IMR-90 (cell line): Measurements from ENCODE around the gene TRAIP. TPM values are rescaled to one million over a fixed set of nuclear protein-coding genes. Genes with fewer than 3 reads are reported as not detected.

Experiments used
- ATAC-seq: fragments of 200-7000 bp; cut with Tn5 transposase; 2 replicates; pipeline ENCODE4 v1.9.1; 2020; ENCODE audit warnings: low read depth, mild to moderate bottlenecking, moderate library complexity
- BruUV-seq: library from RNA; stranded (reverse); fragments of 400-500 nt; replicated peaks from 2 replicates; lab custom pipeline; 2021; lab: Mats Ljungman, UMichigan
- CTCF ChIA-PET: fragments of 300-600 bp; formaldehyde crosslinking; extraction: SDS; loops from one replicate; lab custom pipeline; 2021; ENCODE audit warnings: antibody characterized with exemption; lab: Yijun Ruan, JAX
- POLR2A ChIA-PET: fragments of 300-600 bp; sonication (Branson Sonifier 250); formaldehyde crosslinking; loops from one replicate; lab custom pipeline; 2022; ENCODE audit warnings: antibody characterized with exemption; ENCODE audit not compliant: unreplicated experiment; lab: Charles Lee
- DNase-seq: peaks from one replicate; pipeline ENCODE4 v3.0.0; 2013
- H2AFZ ChIP-seq: replicated peaks from 2 replicates; pipeline ENCODE3; 2013; ENCODE audit warnings: low read length, mild to moderate bottlenecking; ENCODE audit not compliant: poor library complexity
- H2AK5ac ChIP-seq: 2 replicates; pipeline ENCODE4 v1.6.1; 2013; ENCODE audit warnings: low read depth, low read length, inconsistent platforms
- H2AK9ac ChIP-seq: replicated peaks from 2 replicates; pipeline ENCODE3; 2013; ENCODE audit warnings: mild to moderate bottlenecking, low read depth, low read length, moderate library complexity; ENCODE audit not compliant: poor library complexity
- H2BK120ac ChIP-seq: 2 replicates; pipeline ENCODE4 v1.6.1; 2013; ENCODE audit warnings: low read depth, low read length, inconsistent platforms
- H2BK15ac ChIP-seq: 3 replicates; pipeline ENCODE4 v1.6.1; 2013; ENCODE audit warnings: low read depth, low read length, inconsistent platforms
- H2BK20ac ChIP-seq: 2 replicates; pipeline ENCODE4 v1.6.1; 2013; ENCODE audit warnings: low read depth, mild to moderate bottlenecking, inconsistent platforms, low read length, moderate library complexity
- H2BK5ac ChIP-seq: 2 replicates; pipeline ENCODE4 v1.6.1; 2013; ENCODE audit warnings: mild to moderate bottlenecking, low read depth, low read length, inconsistent platforms; ENCODE audit not compliant: poor library complexity, severe bottlenecking
- H3K14ac ChIP-seq: replicated peaks from 2 replicates; pipeline ENCODE4 v1.6.1; 2013; ENCODE audit warnings: low read depth, low read length, inconsistent platforms
- H3K18ac ChIP-seq: 2 replicates; pipeline ENCODE4 v1.6.1; 2013; ENCODE audit warnings: low read depth, low read length, control low read depth
- H3K23ac ChIP-seq: 2 replicates; pipeline ENCODE4 v1.6.1; 2013; ENCODE audit warnings: low read depth, low read length, inconsistent platforms
- H3K27ac ChIP-seq: 2 replicates; pipeline ENCODE4 v1.5.1; 2013; ENCODE audit warnings: mild to moderate bottlenecking, control low read depth, low read length; ENCODE audit not compliant: insufficient read depth
- H3K27me3 ChIP-seq: 2 replicates; pipeline ENCODE4 v1.6.1; 2013; ENCODE audit warnings: low read length; ENCODE audit not compliant: control insufficient read depth, insufficient read depth
- H3K36me3 ChIP-seq: 2 replicates; pipeline ENCODE4 v1.6.1; 2013; ENCODE audit warnings: low read length, mixed read lengths; ENCODE audit not compliant: control insufficient read depth, insufficient read depth
- H3K4ac ChIP-seq: 2 replicates; pipeline ENCODE4 v1.6.1; 2013; ENCODE audit warnings: low read depth, low read length, inconsistent platforms
- H3K4me1 ChIP-seq: 2 replicates; pipeline ENCODE4 v1.6.1; 2013; ENCODE audit warnings: low read length, mixed read lengths; ENCODE audit not compliant: control insufficient read depth, insufficient read depth
- H3K4me2 ChIP-seq: 2 replicates; pipeline ENCODE4 v1.6.1; 2013; ENCODE audit warnings: low read depth, mild to moderate bottlenecking, control low read depth, low read length, moderate library complexity
- H3K4me3 ChIP-seq: 2 replicates; pipeline ENCODE4 v1.5.1; 2013; ENCODE audit warnings: low read depth, mild to moderate bottlenecking, control low read depth, low read length, moderate library complexity; ENCODE audit not compliant: insufficient read depth
- H3K56ac ChIP-seq: 2 replicates; pipeline ENCODE4 v1.6.1; 2013; ENCODE audit warnings: low read length, inconsistent platforms; ENCODE audit not compliant: insufficient read depth; ENCODE audit errors: extremely low read depth
- H3K79me1 ChIP-seq, 2 experiments: 2 replicates each; pipeline ENCODE4 v1.6.1; 2013; ENCODE audit warnings: low read length in 2 of 2, inconsistent platforms in 1 of 2, low read depth in 1 of 2
- H3K9ac ChIP-seq: 2 replicates; pipeline ENCODE4 v1.6.1; 2013; ENCODE audit warnings: low read depth, low read length, control low read depth
- H3K9me1 ChIP-seq: 2 replicates; pipeline ENCODE4 v1.6.1; 2013; ENCODE audit warnings: low read length, inconsistent platforms; ENCODE audit not compliant: insufficient read depth
- H3K9me3 ChIP-seq: 2 replicates; pipeline ENCODE4 v1.6.1; 2013; ENCODE audit warnings: low read length; ENCODE audit not compliant: control insufficient read depth, insufficient read depth
- H4K20me1 ChIP-seq: 2 replicates; pipeline ENCODE4 v1.6.1; 2013; ENCODE audit warnings: low read length, inconsistent platforms; ENCODE audit not compliant: insufficient read depth
- H4K5ac ChIP-seq: 2 replicates; pipeline ENCODE4 v1.6.1; 2013; ENCODE audit warnings: mild to moderate bottlenecking, low read depth, low read length, control low read depth
- H4K8ac ChIP-seq, 2 experiments: 2 replicates each; pipeline ENCODE4 v1.6.1; 2013; ENCODE audit warnings: low read depth in 2 of 2, low read length in 2 of 2, control low read depth in 1 of 2, inconsistent platforms in 1 of 2
- H4K91ac ChIP-seq: 2 replicates; pipeline ENCODE4 v1.6.1; 2013; ENCODE audit warnings: low read depth, low read length, inconsistent platforms; ENCODE audit not compliant: insufficient read depth
- BHLHE40 ChIP-seq: fragments of 150-350 bp; IDR thresholded peaks from 2 replicates; pipeline ENCODE4 v1.6.1; 2016; ENCODE audit warnings: mild to moderate bottlenecking, low read depth, low read length
- CEBPB ChIP-seq: IDR thresholded peaks from 2 replicates; pipeline ENCODE4 v1.6.1; 2012; ENCODE audit warnings: low read depth, low read length, improper control_type of control experiment
- CHD1 ChIP-seq: IDR thresholded peaks from 2 replicates; pipeline ENCODE4 v1.6.1; 2012; ENCODE audit warnings: low read depth, low read length, improper control_type of control experiment
- CTCF ChIP-seq: conservative IDR thresholded peaks from 2 replicates; pipeline ENCODE4 v1.5.1; 2012; ENCODE audit warnings: mild to moderate bottlenecking, low read depth, low read length, improper control_type of control experiment
- ELK1 ChIP-seq: fragments of 150-350 bp; IDR thresholded peaks from 2 replicates; pipeline ENCODE4 v1.6.1; 2016; ENCODE audit warnings: low read depth, mild to moderate bottlenecking, low read length, moderate library complexity, borderline replicate concordance
- FOS ChIP-seq: fragments of 150-350 bp; IDR thresholded peaks from 2 replicates; pipeline ENCODE4 v1.6.1; 2016; ENCODE audit warnings: low read depth, low read length
- MAFK ChIP-seq: IDR thresholded peaks from 2 replicates; pipeline ENCODE4 v1.6.1; 2012; ENCODE audit warnings: low read depth, low read length, improper control_type of control experiment
- MAZ ChIP-seq: IDR thresholded peaks from 2 replicates; pipeline ENCODE4 v1.6.1; 2012; ENCODE audit warnings: low read depth, mild to moderate bottlenecking, low read length, improper control_type of control experiment, moderate library complexity, borderline replicate concordance
- MXI1 ChIP-seq: IDR thresholded peaks from 2 replicates; pipeline ENCODE4 v1.6.1; 2012; ENCODE audit warnings: low read depth, mild to moderate bottlenecking, low read length, moderate library complexity, borderline replicate concordance
- NFE2L2 ChIP-seq: fragments of 150-350 bp; IDR thresholded peaks from 2 replicates; pipeline ENCODE4 v1.6.1; 2016; ENCODE audit warnings: low read depth, mild to moderate bottlenecking, low read length
- POLR2A ChIP-seq: IDR thresholded peaks from 2 replicates; pipeline ENCODE4 v1.6.1; 2012; ENCODE audit warnings: mild to moderate bottlenecking, low read depth, low read length
- RAD21 ChIP-seq: IDR thresholded peaks from 2 replicates; pipeline ENCODE4 v1.6.1; 2012; ENCODE audit warnings: low read length, improper control_type of control experiment
- RCOR1 ChIP-seq: IDR thresholded peaks from 2 replicates; pipeline ENCODE4 v1.6.1; 2012; ENCODE audit warnings: mild to moderate bottlenecking, low read length, improper control_type of control experiment; ENCODE audit not compliant: insufficient replicate concordance
- RFX5 ChIP-seq: IDR thresholded peaks from 2 replicates; pipeline ENCODE4 v1.8.0; 2012; ENCODE audit warnings: low read depth, mild to moderate bottlenecking, low read length, moderate library complexity
- SMC3 ChIP-seq: fragments of 150-350 bp; IDR thresholded peaks from 2 replicates; pipeline ENCODE4 v1.6.1; 2016; ENCODE audit warnings: low read depth, mild to moderate bottlenecking, antibody characterized with exemption, low read length, moderate library complexity
- USF2 ChIP-seq: fragments of 150-350 bp; IDR thresholded peaks from 2 replicates; pipeline ENCODE4 v1.6.1; 2017; ENCODE audit warnings: mild to moderate bottlenecking, antibody characterized with exemption, low read length, low read depth
- WGBS, 2 experiments: methylation state at CpG; one replicate each; pipeline versions ENCODE4 v1.1.5 to v1.1.7; 2013; ENCODE audit warnings: missing lambda C conversion rate in 2 of 2; ENCODE audit not compliant: insufficient read length in 1 of 2; ENCODE audit errors: extremely low coverage in 2 of 2; 5-methylcytosine and 5-hydroxymethylcytosine counted together
- dilution Hi-C: fragments of 300-500 bp; cut with HindIII; formaldehyde crosslinking; loops from one replicate; pipeline ENCODE4 v1.14.3; 2018; ENCODE audit warnings: low sequenced_read_pairs; ENCODE audit not compliant: unreplicated experiment
- in situ Hi-C: fragments of 300-500 bp; cut with MboI; formaldehyde crosslinking; loops from 3 replicates; pipeline ENCODE4 v1.14.3; 2019; ENCODE audit warnings: low sequenced_read_pairs, inconsistent platforms, mixed read lengths
- intact Hi-C: fragments of 100-400 bp; cut with micrococcal nuclease; formaldehyde crosslinking; loops from 2 replicates; pipeline ENCODE4 v1.10.0; 2022
- polyA plus RNA-seq, 3 experiments: library from polyadenylated mRNA; depleted of rRNA; stranded (reverse); fragments of >200 nt; gene quantifications; 2 replicates each; pipeline ENCODE4 v1.2.3, GENCODE V29; 2012; ENCODE audit warnings: low replicate concordance in 1 of 3
- total RNA-seq: library from RNA; depleted of rRNA; stranded (reverse); fragments of >200 nt; gene quantifications from 2 replicates; pipeline ENCODE4 v1.2.3, GENCODE V29; 2012

The TRAIP gene
- total and polyA plus RNA-seq, 2 of the 4 experiments (the other 2 are of a cell fraction), result 6.3 to 9.2 TPM

- Histone ChIP-seq H3K14ac (no peak overlapping the region), H3K23ac (no peak overlapping the region), H4K5ac (no peak overlapping the region), H3K56ac (no peak overlapping the region), H3K4me1 (peaks cover 1% of the 10 kb centered on the region), H3K18ac (no peak overlapping the region), H2BK20ac (no peak overlapping the region), H3K4me3 (no peak overlapping the region), H2AFZ (no peak overlapping the region), H3K4ac (no peak overlapping the region), H3K79me1 (no peaks in the 10 kb centered on the region), H3K9me3 (no peaks in the 10 kb centered on the region), H2AK5ac (no peak overlapping the region), H3K36me3 (no peaks in the 10 kb centered on the region), H4K20me1 (no peaks in the 10 kb centered on the region), H3K27me3 (peaks cover 10% of the 10 kb centered on the region; the same call in 1 of the 2 replicates), H4K91ac (no peak overlapping the region), H4K8ac (no peak overlapping the region), H2BK120ac (no peak overlapping the region), H3K27ac (no peak overlapping the region), H2BK15ac (no peak overlapping the region), H3K9me1 (peaks cover 4% of the 10 kb centered on the region; the same call in 1 of the 2 replicates), H3K4me2 (no peak overlapping the region), H2BK5ac (no peak overlapping the region), H3K9ac (no peak overlapping the region), H2AK9ac (no peak overlapping the region)
- DNase-seq, result no peak
- TF ChIP-seq MXI1 (no peak), MAFK (no peak), CTCF (no peak), CHD1 (no peak), NFE2L2 (no peak), RAD21 (no peak), USF2 (no peak), ELK1 (no peak), MAZ (no peak), SMC3 (no peak), RCOR1 (no peak), RFX5 (no peak), FOS (no peak), BHLHE40 (no peak), POLR2A (no peak), CEBPB (no peak)
- no peak for ATAC-seq
- ChIA-PET POLR2A (no interaction called here), CTCF (no interaction called here)
- BruUV-seq, result no TSS peak
- in situ Hi-C loops (no loop called here), dilution Hi-C loops (no loop called here), intact Hi-C loops (no loop called here)
- 64% methylated on average over 3 of the region's 4 CpGs; no CpG with 5 or more reads in 1 of the 2 experiments for WGBS, 2 experiments
Observed at GRCh38 chr3:49794431-49794830, 61.9 kb downstream of the TRAIP start.
